PC-3 (cell line): ENCODE measurements around the gene BTBD16. TPM values are rescaled to one million over a fixed set of nuclear protein-coding genes. Genes with fewer than 3 reads are reported as not detected.

Experiments
- ATAC-seq: fragments of 200-7000 bp; cut with Tn5 transposase; 2 replicates; pipeline ENCODE4 v1.9.1; 2020; ENCODE audit warnings: mild to moderate bottlenecking, moderate library complexity
- BruUV-seq: library from RNA; stranded (reverse); fragments of 400-500 nt; replicated peaks from 2 replicates; lab custom pipeline; 2021; lab: Mats Ljungman, UMichigan
- CTCF ChIA-PET: fragments of 300-600 bp; sonication (Branson Sonifier 250); formaldehyde crosslinking; loops from one replicate; lab custom pipeline; 2022; ENCODE audit warnings: antibody characterized with exemption; lab: Charles Lee
- POLR2A ChIA-PET: fragments of 300-600 bp; sonication (Branson Sonifier 250); formaldehyde crosslinking; loops from one replicate; lab custom pipeline; 2022; ENCODE audit warnings: antibody characterized with exemption; ENCODE audit not compliant: unreplicated experiment; lab: Charles Lee
- DNase-seq: peaks from one replicate; pipeline ENCODE4 v3.0.0-alpha.2; 2015
- H2AFZ ChIP-seq: fragments of 300-600 bp; sonication (generic); 2 replicates; pipeline ENCODE4 v1.6.0; 2016; ENCODE audit warnings: antibody characterized with exemption, low read length
- H3F3A ChIP-seq: fragments of 300-600 bp; sonication (generic); one replicate; pipeline ENCODE4 v1.6.0; 2017; ENCODE audit warnings: antibody characterized with exemption, low read length, control low read depth, mild to moderate bottlenecking; ENCODE audit not compliant: unreplicated experiment
- H3K27ac ChIP-seq: fragments of 300-600 bp; sonication (generic); 2 replicates; pipeline ENCODE4 v1.5.1; 2016; ENCODE audit warnings: mild to moderate bottlenecking, low read length
- H3K27me3 ChIP-seq: fragments of 300-600 bp; sonication (generic); 2 replicates; pipeline ENCODE4 v1.6.1; 2016; ENCODE audit warnings: low read length, mixed read lengths
- H3K36me3 ChIP-seq: fragments of 300-600 bp; sonication (generic); 2 replicates; pipeline ENCODE4 v1.6.1; 2016; ENCODE audit warnings: low read depth, mixed run types, low read length, mixed read lengths
- H3K4me1 ChIP-seq: fragments of 300-600 bp; sonication (generic); 2 replicates; pipeline ENCODE4 v1.5.1; 2016; ENCODE audit warnings: low read length; ENCODE audit not compliant: insufficient read depth
- H3K4me2 ChIP-seq: fragments of 300-600 bp; sonication (generic); 2 replicates; pipeline ENCODE4 v1.6.0; 2016; ENCODE audit warnings: low read length
- H3K4me3 ChIP-seq: fragments of 300-600 bp; sonication (generic); 2 replicates; pipeline ENCODE4 v1.5.1; 2016; ENCODE audit warnings: mild to moderate bottlenecking, low read length, mixed read lengths
- H3K79me2 ChIP-seq: fragments of 300-600 bp; sonication (generic); 2 replicates; pipeline ENCODE4 v1.6.1; 2017; ENCODE audit warnings: low read length, mixed read lengths
- H3K9ac ChIP-seq: fragments of 300-600 bp; sonication (generic); 2 replicates; pipeline ENCODE4 v1.6.0; 2016; ENCODE audit warnings: mild to moderate bottlenecking, low read length
- H3K9me2 ChIP-seq: fragments of 300-600 bp; sonication (generic); replicated peaks from 2 replicates; pipeline ENCODE4 v1.6.1; 2016; ENCODE audit warnings: mixed run types, low read length, mixed read lengths
- H3K9me3 ChIP-seq: fragments of 300-600 bp; sonication (generic); 2 replicates; pipeline ENCODE4 v1.6.1; 2016; ENCODE audit warnings: low read length, mixed read lengths
- H4K20me1 ChIP-seq: fragments of 300-600 bp; sonication (generic); 2 replicates; pipeline ENCODE4 v1.6.1; 2016; ENCODE audit warnings: low read length, mixed read lengths
- CTCF ChIP-seq: fragments of 300-600 bp; sonication (generic); conservative IDR thresholded peaks from 2 replicates; pipeline ENCODE4 v1.5.1; 2017; ENCODE audit warnings: antibody characterized with exemption, low read depth, mild to moderate bottlenecking, low read length
- EZH2 ChIP-seq: fragments of 300-600 bp; sonication (generic); IDR thresholded peaks from one replicate; pipeline ENCODE4 v1.6.1; 2017; ENCODE audit warnings: antibody characterized with exemption, mild to moderate bottlenecking, low read length; ENCODE audit not compliant: unreplicated experiment
- EZH2phosphoT487 ChIP-seq: fragments of 300-600 bp; sonication (generic); IDR thresholded peaks from 2 replicates; pipeline ENCODE4 v1.6.1; 2018; ENCODE audit warnings: mild to moderate bottlenecking, antibody characterized with exemption, low read length, borderline replicate concordance
- intact Hi-C: fragments of 100-400 bp; cut with micrococcal nuclease; formaldehyde crosslinking; loops from 2 replicates; pipeline ENCODE4 v1.9.0; 2023
- total RNA-seq: library from RNA; depleted of rRNA; stranded (reverse); fragments of >200 nt; gene quantifications from 2 replicates; pipeline ENCODE4 v1.2.3, GENCODE V29; 2014

The BTBD16 gene
- total RNA-seq, 1 experiment from 2014 or later, result not detected

GRCh38 chr10:122354383-122354782, 83.3 kb downstream of the BTBD16 start:
- ATAC-seq, result no peak
- no peak overlapping the region for H3K4me3 ChIP-seq
- H4K20me1 ChIP-seq, result no peaks in the 10 kb centered on the region
- H3K79me2 ChIP-seq, result no peaks in the 10 kb centered on the region
- ChIA-PET CTCF (no interaction called here), POLR2A (no interaction called here)
- H3F3A ChIP-seq, result no peaks in the 10 kb centered on the region
- H3K9ac ChIP-seq, result no peak overlapping the region
- H3K4me2 ChIP-seq, result no peak overlapping the region
- no peaks in the 10 kb centered on the region for H3K27me3 ChIP-seq
- H3K9me2 ChIP-seq, result no peaks in the 10 kb centered on the region
- BruUV-seq, result no TSS peak
- no peaks in the 10 kb centered on the region for H3K36me3 ChIP-seq
- TF ChIP-seq EZH2 (no peak), EZH2phosphoT487 (no peak)
- H3K4me1 ChIP-seq, result no peaks in the 10 kb centered on the region
- DNase-seq, result no peak
- H3K9me3 ChIP-seq, result no peaks in the 10 kb centered on the region
- H3K27ac ChIP-seq, result no peak overlapping the region
- no peak overlapping the region for H2AFZ ChIP-seq
- intact Hi-C loops, result no loop called here

GRCh38 chr10:122357685-122358084, 86.6 kb downstream of the BTBD16 start:
- H3K9me3 ChIP-seq, result no peaks in the 10 kb centered on the region
- CTCF ChIA-PET, result no interaction called here
- H3K4me1 ChIP-seq, result no peaks in the 10 kb centered on the region
- intact Hi-C loops, result no loop called here
- ATAC-seq (no peak), DNase-seq (no peak)
- H3K4me2 ChIP-seq, result no peak overlapping the region
- no peaks in the 10 kb centered on the region for H3K79me2 ChIP-seq
- H3K27me3 ChIP-seq, result no peaks in the 10 kb centered on the region
- H3K4me3 ChIP-seq, result no peak overlapping the region
- H3K36me3 ChIP-seq, result no peaks in the 10 kb centered on the region
- TF ChIP-seq CTCF (no peak), EZH2phosphoT487 (no peak), EZH2 (no peak)
- no peak overlapping the region for H2AFZ ChIP-seq
- BruUV-seq, result no TSS peak
- no peaks in the 10 kb centered on the region for H3F3A ChIP-seq
- H4K20me1 ChIP-seq, result no peaks in the 10 kb centered on the region
- no peaks in the 10 kb centered on the region for H3K9me2 ChIP-seq
- POLR2A ChIA-PET, result no interaction called here
- no peak overlapping the region for H3K9ac ChIP-seq
- no peak overlapping the region for H3K27ac ChIP-seq

- Histone ChIP-seq H3K79me2 (no peaks in the 10 kb centered on the region), H3K36me3 (no peaks in the 10 kb centered on the region), H3K4me1 (no peaks in the 10 kb centered on the region), H3K9ac (no peak overlapping the region), H3K9me2 (no peaks in the 10 kb centered on the region), H3K27ac (no peak overlapping the region), H3K4me2 (no peak overlapping the region), H3F3A (no peaks in the 10 kb centered on the region), H2AFZ (no peak overlapping the region), H4K20me1 (no peaks in the 10 kb centered on the region), H3K9me3 (no peaks in the 10 kb centered on the region), H3K27me3 (no peaks in the 10 kb centered on the region), H3K4me3 (no peak overlapping the region)
- CTCF ChIA-PET, result no interaction called here
- no peak for TF ChIP-seq EZH2phosphoT487
- TF ChIP-seq CTCF, result no peak
- TF ChIP-seq EZH2, result no peak
- ATAC-seq (no peak), DNase-seq (no peak)
- POLR2A ChIA-PET, result no interaction called here
- BruUV-seq, result no TSS peak
- intact Hi-C loops, result no loop called here
Measured at GRCh38 chr10:122359621-122360020, 88.5 kb downstream of the BTBD16 start.
